Mesendoderm (in vitro differentiated cells): ENCODE results near the gene TIRAP.

Source experiments
- DNase-seq: peaks from one replicate; pipeline ENCODE4 v3.0.0; 2013
- H2AK5ac ChIP-seq: 2 replicates; pipeline ENCODE4 v1.6.1; 2013; ENCODE audit warnings: low read length, inconsistent platforms
- H2BK120ac ChIP-seq: 2 replicates; pipeline ENCODE4 v1.6.1; 2013; ENCODE audit warnings: low read depth, mild to moderate bottlenecking, low read length, moderate library complexity, mixed read lengths
- H2BK15ac ChIP-seq: replicated peaks from 2 replicates; pipeline ENCODE4 v1.6.1; 2013; ENCODE audit warnings: low read depth, mild to moderate bottlenecking, moderate library complexity
- H2BK5ac ChIP-seq: 2 replicates; pipeline ENCODE4 v1.6.1; 2013; ENCODE audit warnings: low read length, inconsistent platforms
- H3K18ac ChIP-seq: 2 replicates; pipeline ENCODE4 v1.6.1; 2013; ENCODE audit warnings: mild to moderate bottlenecking, low read length, mixed read lengths
- H3K23ac ChIP-seq: one replicate; pipeline ENCODE4 v1.6.1; 2013; ENCODE audit warnings: low read length
- H3K27ac ChIP-seq: 2 replicates; pipeline ENCODE4 v1.5.1; 2013; ENCODE audit warnings: low read depth, mild to moderate bottlenecking, inconsistent platforms, low read length, moderate library complexity
- H3K27me3 ChIP-seq: 2 replicates; pipeline ENCODE4 v1.6.1; 2013; ENCODE audit warnings: low read length, control low read depth, mild to moderate bottlenecking, inconsistent platforms; ENCODE audit not compliant: insufficient read depth, poor library complexity
- H3K36me3 ChIP-seq: 2 replicates; pipeline ENCODE4 v1.6.1; 2013; ENCODE audit warnings: low read length, inconsistent platforms; ENCODE audit not compliant: control insufficient read depth, insufficient read depth
- H3K4ac ChIP-seq: one replicate; pipeline ENCODE4 v1.6.1; 2013; ENCODE audit warnings: low read depth, mild to moderate bottlenecking, low read length, moderate library complexity
- H3K4me1 ChIP-seq: 2 replicates; pipeline ENCODE4 v1.6.1; 2013; ENCODE audit warnings: low read depth, low read length, inconsistent platforms; ENCODE audit not compliant: control insufficient read depth
- H3K4me2 ChIP-seq: 2 replicates; pipeline ENCODE4 v1.6.1; 2013; ENCODE audit warnings: low read length
- H3K4me3 ChIP-seq: 2 replicates; pipeline ENCODE4 v1.5.1; 2013; ENCODE audit warnings: mild to moderate bottlenecking, low read length
- H3K56ac ChIP-seq: one replicate; pipeline ENCODE4 v1.6.1; 2013; ENCODE audit warnings: low read length
- H3K79me1 ChIP-seq: 2 replicates; pipeline ENCODE4 v1.6.1; 2013; ENCODE audit warnings: low read length, inconsistent platforms
- H3K79me2 ChIP-seq: 2 replicates; pipeline ENCODE4 v1.6.1; 2013; ENCODE audit warnings: mild to moderate bottlenecking, low read length; ENCODE audit not compliant: control insufficient read depth, insufficient read depth
- H3K9ac ChIP-seq: 2 replicates; pipeline ENCODE4 v1.6.1; 2013; ENCODE audit warnings: low read length, inconsistent platforms
- H4K5ac ChIP-seq: one replicate; pipeline ENCODE4 v1.6.1; 2013; ENCODE audit warnings: low read length
- H4K8ac ChIP-seq: one replicate; pipeline ENCODE4 v1.6.1; 2013; ENCODE audit warnings: low read depth, mild to moderate bottlenecking, control low read depth, low read length, moderate library complexity
- WGBS: extraction: QIAGEN DNeasy Blood & Tissue Kit; methylation state at CpG from one replicate; pipeline ENCODE4 v1.1.7; 2013; ENCODE audit warnings: low lambda C conversion rate, missing lambda C conversion rate; ENCODE audit not compliant: insufficient coverage; ENCODE audit errors: extremely low coverage; 5-methylcytosine and 5-hydroxymethylcytosine counted together

TIRAP gene

GRCh38 chr11:126327281-126328000 is 44.5 kb downstream of the TIRAP start:
- no peak overlapping the region for H3K4me2 ChIP-seq
- no peak overlapping the region for H4K5ac ChIP-seq
- H3K27ac ChIP-seq: no peak overlapping the region
- no peaks in the 10 kb centered on the region for H3K79me2 ChIP-seq
- H2BK15ac ChIP-seq: no peak overlapping the region
- no peaks in the 10 kb centered on the region for H3K36me3 ChIP-seq
- no CpG with 5 or more reads among the region's 17 CpGs for WGBS
- H3K23ac ChIP-seq: no peak overlapping the region
- H3K18ac ChIP-seq: no peak overlapping the region
- H3K27me3 ChIP-seq: no peaks in the 10 kb centered on the region
- no peak for DNase-seq
- no peak overlapping the region for H2AK5ac ChIP-seq
- no peak overlapping the region for H3K56ac ChIP-seq
- no peaks in the 10 kb centered on the region for H3K79me1 ChIP-seq
- H2BK5ac ChIP-seq: no peak overlapping the region
- no peak overlapping the region for H2BK120ac ChIP-seq
- H3K4me3 ChIP-seq: no peak overlapping the region
- H3K9ac ChIP-seq: no peak overlapping the region
- no peak overlapping the region for H3K4ac ChIP-seq
- H3K4me1 ChIP-seq: no peaks in the 10 kb centered on the region
- H4K8ac ChIP-seq: no peak overlapping the region

- Histone ChIP-seq H3K79me2 (no peaks in the 10 kb centered on the region), H2AK5ac (no peak overlapping the region), H2BK120ac (no peak overlapping the region), H3K4me1 (no peaks in the 10 kb centered on the region), H4K8ac (no peak overlapping the region), H2BK15ac (no peak overlapping the region), H3K27ac (no peak overlapping the region), H3K4me2 (no peak overlapping the region), H3K56ac (no peak overlapping the region), H4K5ac (no peak overlapping the region), H3K23ac (no peak overlapping the region), H3K9ac (no peak overlapping the region), H3K4ac (no peak overlapping the region), H3K27me3 (no peaks in the 10 kb centered on the region), H3K36me3 (no peaks in the 10 kb centered on the region), H3K4me3 (no peak overlapping the region), H3K18ac (no peak overlapping the region), H2BK5ac (no peak overlapping the region), H3K79me1 (no peaks in the 10 kb centered on the region)
- no CpG with 5 or more reads among the region's 20 CpGs for WGBS
- DNase-seq: no peak
These were observed 45.1 kb downstream of the TIRAP start for GRCh38 chr11:126328001-126328390.

DNA sequence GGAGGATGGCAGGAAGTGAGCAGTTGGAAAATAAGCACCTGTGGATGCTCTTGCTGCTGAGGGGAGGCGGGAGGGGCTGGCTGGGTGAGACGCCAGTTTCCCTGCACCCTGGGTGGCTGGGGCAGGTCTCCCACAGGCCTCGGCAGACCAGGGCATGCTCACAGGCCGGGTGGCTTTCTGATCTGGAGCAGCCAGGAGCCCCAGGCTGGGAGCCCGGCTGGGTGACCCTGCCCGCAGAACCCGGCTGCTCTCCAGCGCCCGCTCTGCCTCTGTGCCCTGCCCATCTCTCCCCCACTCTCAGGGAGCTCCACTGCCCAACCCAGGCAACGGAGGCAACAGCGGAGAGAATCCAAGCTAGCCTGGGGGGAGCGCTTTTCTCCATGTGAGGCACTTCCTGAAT is 45.6 kb downstream of the TIRAP start:
- Histone ChIP-seq H2BK120ac (no peak overlapping the region), H3K4me2 (no peak overlapping the region), H3K4me1 (no peaks in the 10 kb centered on the region), H3K27ac (no peak overlapping the region), H4K8ac (no peak overlapping the region), H4K5ac (no peak overlapping the region), H3K4ac (no peak overlapping the region), H3K18ac (no peak overlapping the region), H3K23ac (no peak overlapping the region), H3K56ac (no peak overlapping the region), H3K79me1 (no peaks in the 10 kb centered on the region), H3K79me2 (no peaks in the 10 kb centered on the region), H2BK5ac (no peak overlapping the region), H3K36me3 (no peaks in the 10 kb centered on the region), H3K4me3 (no peak overlapping the region), H3K9ac (no peak overlapping the region), H2BK15ac (no peak overlapping the region), H3K27me3 (no peaks in the 10 kb centered on the region), H2AK5ac (no peak overlapping the region)
- no CpG with 5 or more reads among the region's 12 CpGs for WGBS
- no peak for DNase-seq

DNA sequence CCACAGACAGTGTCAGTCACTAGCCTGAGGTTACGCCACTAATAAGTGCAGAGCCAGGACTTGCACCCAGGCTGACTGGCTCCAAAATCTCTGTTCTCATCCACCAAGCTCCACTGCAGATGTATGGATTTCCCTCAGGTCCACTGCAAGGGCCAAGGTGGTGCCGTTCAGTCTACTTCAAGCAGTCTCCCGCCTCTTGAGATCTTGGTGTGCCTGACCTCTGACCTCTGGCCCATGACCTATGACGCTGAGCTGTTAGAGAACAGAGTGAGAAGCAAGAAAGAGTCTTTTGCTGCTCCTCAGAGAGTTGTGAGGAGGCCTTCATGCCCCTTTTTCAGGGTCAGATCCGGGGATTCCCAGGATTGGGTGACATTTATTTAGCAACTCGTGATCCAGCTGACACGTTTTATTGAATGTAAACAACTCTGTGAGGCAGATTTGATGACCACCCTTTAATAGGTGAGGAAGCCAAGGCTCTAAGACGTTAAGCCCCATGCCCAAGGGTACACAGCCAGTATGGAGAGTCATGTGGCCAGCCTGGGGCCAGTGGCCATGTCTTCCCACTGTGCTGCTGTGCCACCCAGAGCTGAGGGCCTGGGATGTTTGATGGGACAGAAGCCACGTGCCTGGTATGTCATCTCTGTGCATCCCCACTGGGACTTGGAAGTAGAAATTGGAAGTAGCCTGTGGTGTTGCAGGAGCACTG is 46.2 kb downstream of the TIRAP start:
- Histone ChIP-seq H3K23ac (no peak overlapping the region), H2AK5ac (no peak overlapping the region), H3K4ac (no peak overlapping the region), H4K5ac (no peak overlapping the region), H3K36me3 (no peaks in the 10 kb centered on the region), H4K8ac (no peak overlapping the region), H3K27ac (no peak overlapping the region), H3K79me1 (no peaks in the 10 kb centered on the region), H3K56ac (peak overlapping the region; percentile 11), H3K18ac (no peak overlapping the region), H3K4me2 (no peak overlapping the region), H2BK120ac (no peak overlapping the region), H3K27me3 (no peaks in the 10 kb centered on the region), H3K9ac (no peak overlapping the region), H3K4me1 (no peaks in the 10 kb centered on the region), H3K79me2 (no peaks in the 10 kb centered on the region), H2BK5ac (no peak overlapping the region), H2BK15ac (no peak overlapping the region), H3K4me3 (no peak overlapping the region)
- no CpG with 5 or more reads among the region's 9 CpGs for WGBS
- DNase-seq: no peak

GRCh38 chr11:126329644-126330211 is 46.8 kb downstream of the TIRAP start:
- Histone ChIP-seq H3K4me2 (no peak overlapping the region), H3K36me3 (no peaks in the 10 kb centered on the region), H3K4ac (no peak overlapping the region), H3K27ac (no peak overlapping the region), H3K23ac (no peak overlapping the region), H3K4me1 (no peaks in the 10 kb centered on the region), H3K9ac (no peak overlapping the region), H2BK5ac (no peak overlapping the region), H3K18ac (no peak overlapping the region), H3K79me1 (no peaks in the 10 kb centered on the region), H2BK120ac (no peak overlapping the region), H3K4me3 (no peak overlapping the region), H3K27me3 (no peaks in the 10 kb centered on the region), H2BK15ac (no peak overlapping the region), H4K5ac (no peak overlapping the region), H3K56ac (peak overlapping the region; percentile 11), H2AK5ac (no peak overlapping the region), H4K8ac (no peak overlapping the region), H3K79me2 (no peaks in the 10 kb centered on the region)
- no CpG with 5 or more reads among the region's 11 CpGs for WGBS
- DNase-seq: no peak
